Tibial artery (tissue), 4 donors: ENCODE data around the gene NDUFB3.

ENCODE experiments used
- DNase-seq, 2 donors: peaks; one replicate each; pipeline ENCODE4 v3.0.0-alpha.2; 2019
- H3K27ac ChIP-seq, 2 donors: fragments of 200-600 bp; sonication (generic) in 1 of 2; 1 replicate in 1 of 2; 2 replicates in 1 of 2; pipeline ENCODE4 v1.5.1; 2018 to 2019; ENCODE audit warnings: mild to moderate bottlenecking in 1 of 2
- H3K27me3 ChIP-seq, 2 donors: fragments of 200-600 bp; sonication (generic) in 1 of 2; one replicate each; pipeline versions ENCODE4 v1.5.1 to v1.6.0; 2016 to 2019
- H3K36me3 ChIP-seq, 3 donors: fragments of 200-600 bp; sonication (generic) in 2 of 3; one replicate each; pipeline ENCODE4 v1.5.1; 2016 to 2019; ENCODE audit warnings: mild to moderate bottlenecking in 2 of 3
- H3K4me1 ChIP-seq, 4 donors: fragments of 200-600 bp; sonication (generic) in 2 of 4; 1 replicate in 3 of 4; 2 replicates in 1 of 4; pipeline ENCODE4 v1.5.1; 2016 to 2019
- H3K4me3 ChIP-seq, 2 donors: fragments of 200-600 bp; sonication (generic) in 1 of 2; 1 replicate in 1 of 2; 2 replicates in 1 of 2; pipeline ENCODE4 v1.5.1; 2018 to 2019; ENCODE audit warnings: mild to moderate bottlenecking in 2 of 2
- H3K9me3 ChIP-seq, 3 donors: fragments of 200-600 bp; sonication (generic) in 1 of 3; one replicate each; pipeline ENCODE4 v1.5.1; 2016 to 2019
- intact Hi-C: fragments of 100-400 bp; cut with DNase I; formaldehyde crosslinking; loops from one replicate; pipeline ENCODE4 v1.15.0; 2023; ENCODE audit warnings: low total_unique reads
- TF ChIP-seq, protein P1 (sequence below), 2 experiments: fragments of 200-600 bp in 1 of 2; fragments of 450-650 bp in 1 of 2; IDR thresholded peaks; one replicate each; pipeline ENCODE4 v1.5.1; 2017 to 2019; ENCODE audit warnings: antibody characterized with exemption in 2 of 2, mild to moderate bottlenecking in 1 of 2, moderate library complexity in 1 of 2

NDUFB3 gene

DNA sequence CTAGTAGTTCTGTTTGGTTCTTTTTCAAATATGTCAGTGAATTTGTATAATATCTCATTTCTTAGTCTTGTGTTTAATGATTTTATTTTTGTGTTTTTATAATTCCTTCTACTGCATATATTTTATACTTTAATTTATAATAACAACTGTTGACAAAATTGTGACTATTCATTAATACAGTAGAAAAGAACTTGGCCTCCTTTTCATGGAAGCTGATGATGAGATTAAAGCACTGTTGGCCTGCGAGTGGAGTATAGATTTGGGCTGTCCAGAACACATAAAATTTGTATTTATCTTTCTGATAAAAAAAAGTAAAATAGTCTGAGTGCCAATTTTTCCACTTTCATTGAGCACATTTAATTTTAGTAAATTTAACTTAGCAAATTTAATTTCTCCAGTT, 56.2 kb downstream of the NDUFB3 start:
- intact Hi-C loops = no loop called here
- H3K9me3 ChIP-seq = no peaks in the 10 kb centered on the region
- H3K27me3 ChIP-seq = no peaks in the 10 kb centered on the region
- H3K4me3 ChIP-seq = no peak overlapping the region
- peaks cover 0 to 96% (median 64%) of the 10 kb centered on the region in 4 donors for H3K4me1 ChIP-seq
- peak overlapping the region; percentile 43 to 58 for H3K27ac ChIP-seq
- DNase-seq = no peak
- TF ChIP-seq, protein P1, sequence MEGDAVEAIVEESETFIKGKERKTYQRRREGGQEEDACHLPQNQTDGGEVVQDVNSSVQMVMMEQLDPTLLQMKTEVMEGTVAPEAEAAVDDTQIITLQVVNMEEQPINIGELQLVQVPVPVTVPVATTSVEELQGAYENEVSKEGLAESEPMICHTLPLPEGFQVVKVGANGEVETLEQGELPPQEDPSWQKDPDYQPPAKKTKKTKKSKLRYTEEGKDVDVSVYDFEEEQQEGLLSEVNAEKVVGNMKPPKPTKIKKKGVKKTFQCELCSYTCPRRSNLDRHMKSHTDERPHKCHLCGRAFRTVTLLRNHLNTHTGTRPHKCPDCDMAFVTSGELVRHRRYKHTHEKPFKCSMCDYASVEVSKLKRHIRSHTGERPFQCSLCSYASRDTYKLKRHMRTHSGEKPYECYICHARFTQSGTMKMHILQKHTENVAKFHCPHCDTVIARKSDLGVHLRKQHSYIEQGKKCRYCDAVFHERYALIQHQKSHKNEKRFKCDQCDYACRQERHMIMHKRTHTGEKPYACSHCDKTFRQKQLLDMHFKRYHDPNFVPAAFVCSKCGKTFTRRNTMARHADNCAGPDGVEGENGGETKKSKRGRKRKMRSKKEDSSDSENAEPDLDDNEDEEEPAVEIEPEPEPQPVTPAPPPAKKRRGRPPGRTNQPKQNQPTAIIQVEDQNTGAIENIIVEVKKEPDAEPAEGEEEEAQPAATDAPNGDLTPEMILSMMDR (IDR thresholded peaks at IDR 0.05) = no peak
- H3K36me3 ChIP-seq = peaks cover 3 to 11% (median 3%) of the 10 kb centered on the region in 3 donors

GRCh38 chr2:201128933-201129505, 57.2 kb downstream of the NDUFB3 start:
- H3K9me3 ChIP-seq = no peaks in the 10 kb centered on the region
- peaks cover 0 to 93% (median 61%) of the 10 kb centered on the region in 4 donors for H3K4me1 ChIP-seq
- DNase-seq = no peak
- H3K4me3 ChIP-seq = no peak overlapping the region
- H3K27ac ChIP-seq = peak overlapping the region; percentile 43 to 58
- TF ChIP-seq, protein P1 (IDR thresholded peaks at IDR 0.05) = no peak
- H3K36me3 ChIP-seq = peaks cover 4 to 18% (median 13%) of the 10 kb centered on the region in 3 donors
- intact Hi-C loops = no loop called here
- no peaks in the 10 kb centered on the region for H3K27me3 ChIP-seq

DNA sequence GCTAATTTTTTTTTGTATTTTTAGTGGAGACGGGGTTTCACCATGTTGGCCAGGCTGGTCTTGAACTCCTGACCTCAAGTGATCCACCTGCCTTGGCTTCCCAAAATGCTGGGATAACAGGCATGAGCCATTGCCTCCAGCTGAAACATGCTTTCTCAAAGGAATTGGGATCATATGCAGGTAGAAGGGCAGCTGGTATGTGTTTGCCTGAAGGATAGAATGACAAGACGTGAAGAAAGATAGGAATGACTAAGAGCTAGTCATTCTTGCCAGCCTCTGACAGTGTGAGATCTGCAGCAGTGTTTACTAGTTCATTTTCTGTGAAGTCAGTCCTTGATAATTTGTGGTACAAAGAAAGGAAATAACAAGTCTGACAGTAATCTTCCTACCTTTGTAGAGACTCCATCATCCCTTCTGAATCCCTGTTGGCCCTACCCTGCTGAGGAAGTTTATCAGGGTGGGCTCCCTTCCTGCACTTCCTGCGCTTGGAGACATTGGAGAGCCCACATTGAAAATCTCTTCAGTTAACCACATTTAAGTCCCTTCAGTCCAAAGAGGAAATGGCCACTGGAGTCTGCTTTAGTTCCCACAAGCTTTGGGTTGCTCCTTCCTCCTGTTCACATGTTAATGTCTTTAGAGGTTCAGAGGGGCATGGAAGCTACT, 58.9 kb downstream of the NDUFB3 start:
- Histone ChIP-seq H3K4me3 (no peak overlapping the region), H3K27ac (no peak overlapping the region), H3K27me3 (no peaks in the 10 kb centered on the region), H3K36me3 (peaks cover 13 to 33% (median 26%) of the 10 kb centered on the region in 3 donors), H3K9me3 (no peaks in the 10 kb centered on the region), H3K4me1 (peaks cover 0 to 86% (median 51%) of the 10 kb centered on the region in 4 donors)
- DNase-seq = no peak
- TF ChIP-seq, protein P1 (IDR thresholded peaks at IDR 0.05) = no peak
- intact Hi-C loops = no loop called here

- no peak for DNase-seq
- intact Hi-C loops = no loop called here
- Histone ChIP-seq H3K9me3 (no peaks in the 10 kb centered on the region), H3K27ac (no peak overlapping the region), H3K4me3 (no peak overlapping the region), H3K27me3 (no peaks in the 10 kb centered on the region), H3K4me1 (peaks cover 0 to 67% (median 39%) of the 10 kb centered on the region in 4 donors), H3K36me3 (peaks cover 31 to 51% (median 45%) of the 10 kb centered on the region in 3 donors)
- TF ChIP-seq, protein P1 (IDR thresholded peaks at IDR 0.05) = no peak
These were observed 60.7 kb downstream of the NDUFB3 start for GRCh38 chr2:201132518-201132917.
